GM19397 (cell line): ENCODE results near the gene PRSS36.
A peak's percentile ranks its signal among the peaks of the same experiment; 100 is the strongest.
"Not testable (repeated sequence)": the region's sequence is repeated elsewhere in the genome, so short reads cannot be mapped to it uniquely, and the experiment has no call there.

ENCODE experiments used
- ATAC-seq: cut with Tn5 transposase; IDR thresholded peaks from one replicate; pipeline ENCODE4 v1.9.1; 2021; ENCODE audit warnings: mild to moderate bottlenecking, moderate library complexity; ENCODE audit not compliant: unreplicated experiment

Gene PRSS36

DNA sequence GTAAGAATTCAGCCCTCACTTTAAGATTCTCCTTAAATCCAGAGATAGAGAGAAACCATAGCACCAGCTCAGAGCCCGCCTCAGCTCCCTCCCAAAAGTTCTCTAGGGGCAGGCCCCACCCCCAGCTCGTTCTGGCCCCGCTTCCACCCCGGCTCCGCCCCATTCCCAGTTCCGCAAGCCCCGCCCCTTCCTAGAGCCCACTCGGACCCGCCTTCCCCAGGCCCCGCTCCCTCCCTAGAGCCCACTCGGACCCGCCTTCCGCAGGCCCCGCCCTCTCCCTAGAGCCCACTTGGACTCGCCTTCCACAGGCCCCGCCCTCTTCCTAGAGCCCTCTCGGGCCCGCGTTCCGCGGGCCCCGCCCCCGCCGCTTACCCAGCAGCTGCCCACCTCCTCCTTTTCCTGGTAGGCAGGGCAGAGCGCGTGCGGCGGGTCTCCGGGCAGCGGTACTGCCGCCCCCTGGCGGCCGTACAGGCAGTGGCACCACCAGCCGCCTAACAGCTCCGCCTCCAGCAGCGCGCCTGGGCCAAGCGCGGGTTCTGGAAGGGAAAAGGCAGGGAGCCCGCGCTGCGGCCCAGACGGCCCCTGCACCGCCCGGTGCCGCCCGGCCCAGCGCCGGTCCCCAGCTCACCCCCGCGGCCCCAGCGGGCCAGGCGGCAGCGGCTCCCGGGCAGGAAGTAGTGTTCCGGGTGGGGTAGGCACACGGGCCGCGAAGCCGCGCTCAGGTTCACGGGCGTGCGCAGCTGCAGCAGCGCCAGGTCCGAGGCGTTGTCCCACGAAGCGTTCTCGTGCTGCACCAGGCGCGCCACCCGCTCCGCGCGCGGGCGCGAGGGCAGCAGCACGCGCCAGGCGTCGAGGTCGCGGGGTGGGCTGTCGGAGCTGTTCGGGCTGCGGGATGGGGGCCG, 7.5 kb downstream of the PRSS36 start:
- peak; percentile 88 for ATAC-seq

DNA sequence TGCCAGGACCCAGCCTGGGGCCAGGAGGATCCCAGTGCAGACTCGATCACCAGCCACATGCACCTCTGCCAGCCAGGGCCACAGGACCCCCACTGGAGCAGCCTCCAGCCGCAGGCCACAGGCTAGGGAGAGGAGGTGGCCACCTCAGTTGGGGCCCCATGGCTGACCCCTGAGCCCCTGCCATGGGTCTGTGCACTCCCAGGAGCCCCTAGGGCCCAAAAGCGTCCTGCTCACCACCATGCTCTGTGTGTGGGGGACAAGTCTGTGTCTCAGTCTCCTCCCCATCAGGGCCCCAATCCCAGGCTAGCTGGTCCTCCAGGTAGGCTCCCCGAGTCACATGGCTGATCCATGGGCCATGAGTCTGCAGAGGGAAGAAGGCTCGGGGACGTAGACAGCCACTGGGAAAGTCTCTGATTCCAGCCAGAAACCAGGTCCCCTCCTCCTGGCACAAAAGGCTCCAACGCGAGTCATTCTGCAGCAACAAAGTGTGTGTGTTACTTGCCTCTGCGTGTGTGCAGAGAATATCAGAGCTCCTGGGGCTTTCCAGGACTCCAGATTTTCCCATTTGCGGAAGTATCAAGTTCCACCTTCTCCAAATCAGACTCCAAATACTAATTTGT, 8.3 kb downstream of the PRSS36 start:
- no peak for ATAC-seq

DNA sequence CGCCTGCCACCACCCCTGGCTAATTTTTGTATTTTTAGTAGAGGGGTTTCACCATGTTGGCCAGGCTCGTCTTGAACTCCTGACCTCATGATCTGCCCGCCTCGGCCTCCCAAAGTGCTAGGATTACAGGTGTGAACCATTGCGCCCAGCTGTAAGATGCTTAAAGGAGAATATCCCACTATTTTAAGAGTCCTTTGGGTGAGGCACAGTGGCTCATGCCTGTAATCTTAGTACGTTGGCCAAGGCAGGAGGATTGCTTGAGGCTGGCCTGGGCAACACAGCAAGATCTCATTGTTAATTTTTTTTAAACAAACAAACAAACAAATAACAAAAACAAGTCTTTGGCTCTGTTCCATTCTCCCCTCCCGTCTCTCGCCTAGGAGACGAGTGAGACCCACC, 8.8 kb downstream of the PRSS36 start:
- ATAC-seq, result not testable (repeated sequence)

- no peak for ATAC-seq
Observed at GRCh38 chr16:31138621-31139578, 11.0 kb downstream of the PRSS36 start.

DNA sequence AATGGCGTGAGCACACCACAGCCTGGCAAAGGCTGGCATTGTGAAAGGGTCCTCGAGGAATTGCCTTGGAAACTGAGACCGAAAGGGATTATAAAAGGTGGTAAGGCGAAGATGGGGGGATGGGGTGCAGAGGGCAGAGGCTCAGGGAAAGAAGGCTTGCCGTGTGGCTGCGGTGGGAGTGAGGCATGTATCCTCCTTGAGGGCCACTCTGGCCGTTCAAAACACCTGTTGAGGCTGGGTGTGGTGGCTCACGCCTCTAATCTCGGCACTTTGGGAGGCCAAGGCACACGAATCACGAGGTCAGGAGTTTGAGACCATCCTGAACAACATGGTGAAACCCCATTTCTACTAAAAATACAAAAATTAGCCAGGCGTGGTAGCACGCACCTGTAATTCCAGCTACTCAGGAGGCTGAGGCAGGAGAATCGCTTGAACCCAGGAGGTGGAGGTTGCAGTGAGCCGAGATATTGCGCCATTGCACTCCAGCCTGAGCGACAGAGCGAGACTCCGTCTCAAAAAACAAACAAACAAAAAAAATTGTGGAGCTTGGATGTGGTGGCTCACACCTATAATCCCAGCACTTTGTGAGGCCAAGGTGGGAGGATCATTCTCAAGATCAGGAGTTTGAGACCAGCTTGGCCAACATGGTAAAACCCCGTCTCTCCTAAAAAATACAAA, 12.9 kb downstream of the PRSS36 start:
- not testable (repeated sequence) for ATAC-seq

- ATAC-seq, result no peak
Observed at GRCh38 chr16:31136287-31136662, 13.6 kb downstream of the PRSS36 start.

- no peak for ATAC-seq
Observed at GRCh38 chr16:31135535-31136286, 14.2 kb downstream of the PRSS36 start, which contains the start of gene PRSS8. Gene PRSS8, minus strand, starts transcription at chr16:31135727. Its CDS starts 229 bp downstream, at chr16:31135498.

- no peak for ATAC-seq
Observed at GRCh38 chr16:31134625-31135534, 15.0 kb downstream of the PRSS36 start.

DNA sequence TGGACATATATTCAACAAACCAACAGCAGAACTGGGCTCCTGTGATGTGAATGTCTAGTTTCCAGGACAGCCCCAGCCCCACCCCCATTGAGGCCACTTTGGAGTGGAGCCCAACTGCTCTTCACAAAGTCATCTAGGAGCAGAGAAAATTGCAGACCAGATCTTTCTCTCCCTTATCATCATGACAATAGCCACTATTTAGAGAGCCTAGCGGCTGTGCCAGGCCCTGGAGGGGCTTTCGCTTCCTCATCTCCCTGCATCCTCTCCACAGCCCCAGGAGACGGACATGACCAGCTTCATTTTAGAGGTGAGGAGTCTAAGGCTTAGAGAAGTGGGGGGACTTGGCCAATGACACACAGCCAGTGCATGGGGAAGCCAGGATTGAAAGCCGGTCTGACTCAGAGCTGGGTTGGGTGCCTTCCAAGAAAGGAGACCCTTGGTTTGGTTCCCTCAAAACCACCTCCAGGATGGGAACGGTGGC, 15.7 kb downstream of the PRSS36 start:
- no peak for ATAC-seq

DNA sequence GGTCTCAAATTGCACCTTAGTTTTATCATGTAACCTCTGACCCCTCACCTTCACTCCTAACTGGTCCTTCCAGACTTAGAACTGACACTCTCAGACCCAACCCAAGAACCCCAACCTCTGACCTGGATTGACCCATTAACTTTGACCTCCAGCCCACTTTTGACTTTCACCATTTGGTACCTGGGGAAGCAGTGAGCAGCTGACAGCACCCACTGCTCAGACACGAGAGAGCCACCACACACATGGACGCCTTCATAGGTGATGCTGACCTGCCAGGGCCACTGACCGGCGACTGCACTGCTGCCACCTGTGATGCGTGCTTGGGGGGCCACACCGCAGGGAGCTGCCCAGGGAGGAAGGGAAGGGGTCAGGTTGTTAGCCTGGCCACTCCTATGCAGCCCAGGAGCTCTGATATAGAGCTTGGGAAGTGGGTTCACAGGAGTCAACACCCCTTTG, 16.8 kb downstream of the PRSS36 start:
- ATAC-seq, result no peak

DNA sequence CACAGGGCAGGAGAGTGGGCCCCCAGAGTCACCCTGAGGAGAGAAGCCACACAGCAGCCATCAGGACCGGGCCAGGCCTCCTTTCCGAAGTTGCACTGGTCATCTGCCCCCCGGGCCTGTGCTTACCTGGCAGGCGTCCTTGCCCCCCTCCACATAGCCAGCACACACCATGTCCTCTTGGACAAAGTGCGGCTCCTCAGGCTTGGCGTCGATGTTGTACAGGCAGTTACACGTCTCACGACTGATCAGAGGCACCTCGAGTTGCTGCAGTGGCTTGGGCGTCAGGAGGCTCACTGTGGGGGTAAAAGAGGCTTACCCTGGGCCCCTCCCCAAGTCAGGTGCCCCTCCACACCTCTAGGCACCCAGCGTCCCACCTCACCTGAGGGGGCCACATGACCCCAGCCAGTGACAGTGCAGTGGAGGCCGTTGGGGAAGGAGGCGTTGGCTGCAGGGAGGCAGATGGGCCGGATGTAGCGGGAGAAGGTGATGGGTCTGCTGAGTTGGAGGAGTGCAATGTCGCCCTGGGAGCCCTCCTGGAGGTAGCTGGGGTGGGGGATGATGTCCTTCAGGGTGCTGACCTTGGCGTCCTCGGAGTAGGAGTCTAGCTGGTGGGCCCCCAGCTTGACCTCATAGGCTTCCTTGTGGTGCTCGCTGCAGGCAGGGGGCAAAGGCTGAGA, 17.4 kb downstream of the PRSS36 start:
- ATAC-seq, result no peak

DNA sequence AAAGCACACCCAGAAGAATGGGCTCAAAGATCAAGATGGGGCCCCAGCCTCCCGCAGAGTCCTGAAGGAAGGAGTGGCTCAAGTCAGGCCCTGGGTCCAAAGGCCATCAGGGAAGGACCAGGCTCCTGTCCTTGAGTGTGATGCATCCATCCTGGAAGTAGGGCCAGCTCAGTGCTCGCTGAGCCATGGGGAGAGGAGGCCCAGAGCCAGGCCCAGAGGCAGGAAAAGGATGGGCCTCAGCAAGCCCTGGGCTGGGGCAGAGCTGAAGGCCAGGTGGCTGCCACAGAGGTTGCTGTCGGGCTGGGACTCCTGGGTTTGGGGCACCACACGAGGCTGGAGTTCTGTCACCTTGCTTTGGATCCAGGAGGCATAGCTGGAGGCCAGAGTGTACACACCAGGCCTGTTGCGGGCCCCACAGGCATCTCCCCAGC, 18.0 kb downstream of the PRSS36 start:
- no peak for ATAC-seq

DNA sequence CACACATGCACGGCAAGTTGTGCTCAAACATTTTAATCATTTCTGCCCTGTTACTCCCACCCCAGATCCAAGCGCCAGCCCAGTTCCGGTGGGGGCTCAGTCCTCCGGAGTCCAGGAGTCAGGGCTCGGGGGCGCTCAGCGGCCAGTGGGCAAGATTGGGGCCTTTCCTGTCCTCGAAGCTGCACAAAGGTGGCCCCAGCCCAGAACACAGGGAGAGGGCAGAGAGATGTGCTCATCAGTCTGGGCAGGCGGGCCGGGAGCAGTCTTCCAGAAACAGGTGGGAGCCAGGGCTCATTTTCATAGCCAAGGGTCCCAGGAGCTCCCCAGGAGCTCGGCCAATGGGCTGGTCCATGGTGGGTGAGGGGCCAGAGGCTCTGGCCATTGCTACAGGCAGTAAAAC, 18.4 kb downstream of the PRSS36 start:
- ATAC-seq, result no peak

GRCh38 chr16:31130899-31131298, 19.0 kb downstream of the PRSS36 start:
- no peak for ATAC-seq

DNA sequence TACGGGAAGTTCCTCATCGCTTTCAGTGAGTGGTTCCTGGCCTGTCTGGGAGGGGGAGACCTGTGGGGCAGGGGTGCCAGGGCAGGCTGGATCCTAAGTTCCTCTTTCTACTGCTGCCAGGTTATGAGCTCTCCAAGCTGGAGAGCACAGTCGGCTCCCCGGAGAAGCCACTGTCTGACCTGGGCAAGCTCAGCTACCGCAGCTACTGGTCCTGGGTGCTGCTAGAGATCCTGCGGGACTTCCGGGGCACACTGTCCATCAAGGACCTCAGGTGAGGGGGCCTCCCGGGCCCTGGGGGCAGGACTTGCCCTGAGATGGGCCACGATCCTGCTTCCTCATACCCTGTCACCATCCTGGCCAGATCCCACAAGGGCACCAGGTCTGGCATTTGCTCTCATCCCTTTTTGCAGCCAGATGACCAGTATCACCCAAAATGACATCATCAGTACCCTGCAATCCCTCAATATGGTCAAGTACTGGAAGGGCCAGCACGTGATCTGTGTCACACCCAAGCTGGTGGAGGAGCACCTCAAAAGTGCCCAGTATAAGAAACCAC, 19.5 kb downstream of the PRSS36 start:
- ATAC-seq, result no peak

DNA sequence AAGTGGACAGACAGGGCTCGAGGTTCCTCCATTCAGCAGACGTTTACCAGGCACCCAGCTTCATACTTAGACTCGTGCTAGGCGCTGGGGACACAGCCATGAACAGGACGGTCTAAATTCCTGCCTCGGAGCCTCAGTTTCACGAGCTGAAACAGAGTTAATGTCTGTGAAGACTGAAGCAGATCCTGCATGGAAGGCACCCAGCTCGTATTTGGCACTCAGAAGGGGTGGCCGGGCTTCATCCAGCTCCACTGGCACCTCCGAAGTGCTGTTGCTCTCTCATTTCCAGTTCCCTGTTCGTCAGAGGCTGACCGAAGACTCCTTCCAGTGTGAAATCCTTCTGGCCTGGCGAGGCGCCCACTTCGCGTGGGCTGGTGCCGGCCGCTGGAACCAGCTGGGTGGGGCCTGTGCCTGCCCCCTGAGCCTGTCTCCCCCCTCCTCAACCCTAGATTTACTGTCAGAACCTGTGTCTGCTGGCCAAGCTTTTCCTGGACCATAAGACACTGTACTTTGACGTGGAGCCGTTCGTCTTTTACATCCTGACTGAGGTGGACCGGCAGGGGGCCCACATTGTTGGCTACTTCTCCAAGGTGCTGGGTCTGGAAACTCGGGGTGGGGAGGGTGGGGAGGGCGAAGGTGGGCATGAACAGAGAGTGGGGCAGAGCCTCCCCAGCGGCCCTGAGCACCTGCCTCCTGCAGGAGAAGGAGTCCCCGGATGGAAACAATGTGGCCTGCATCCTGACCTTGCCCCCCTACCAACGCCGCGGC, 20.1 kb downstream of the PRSS36 start:
- no peak for ATAC-seq
